K562 (cell line): ENCODE data around the gene LYZL6. TPM values are rescaled to one million over a fixed set of nuclear protein-coding genes. Genes with fewer than 3 reads are reported as not detected.

Source experiments
- ATAC-seq: fragments of 200-7000 bp; cut with Tn5 transposase; 3 replicates; pipeline ENCODE4 v1.9.1; 2020; ENCODE audit warnings: moderate library complexity
- BruUV-seq: library from RNA; stranded (reverse); fragments of 400-500 nt; replicated peaks from 2 replicates; lab custom pipeline; 2021; lab: Mats Ljungman, UMichigan
- CTCF ChIA-PET: fragments of 300-600 bp; formaldehyde crosslinking; extraction: SDS; loops from one replicate; lab custom pipeline; 2021; ENCODE audit warnings: low intra/inter-chr PET ratio; lab: Yijun Ruan, JAX
- POLR2A ChIA-PET: fragments of 300-600, 350-650 bp; sonication (Branson Sonifier 250); formaldehyde crosslinking; extraction: SDS; loops from one replicate; lab custom pipeline; 2021; ENCODE audit warnings: antibody characterized with exemption, inconsistent platforms; lab: Yijun Ruan, JAX
- DNase-seq, 4 experiments: peaks; one replicate each; pipeline versions ENCODE4 v3.0.0 to v3.0.0-alpha.2; 2011 to 2018; ENCODE audit warnings: low spot score in 3 of 4, mixed read lengths in 3 of 4; ENCODE audit errors: extremely low read depth in 1 of 4
- FAIRE-seq: peaks from 2 replicates; lab custom pipeline; 2011; peaks lifted over from hg19 to GRCh38; lab: Jason Lieb, UNC
- H2AFZ ChIP-seq: 2 replicates; pipeline ENCODE4 v1.6.0; 2011; ENCODE audit warnings: low read depth, low read length, control low read depth, inconsistent platforms
- H3K27ac ChIP-seq: fragments of 200-600 bp; 3 replicates; pipeline ENCODE4 v1.8.0; 2011; ENCODE audit warnings: low read depth, mild to moderate bottlenecking, control low read depth, inconsistent platforms, low read length, moderate library complexity, mixed read lengths; ENCODE audit errors: extremely low read depth
- H3K27me3 ChIP-seq, 2 experiments: fragments of 300-600 bp in 1 of 2; 2 replicates in 1 of 2; 3 replicates in 1 of 2; pipeline versions ENCODE4 v1.6.0 to v1.8.0; 2011; ENCODE audit warnings: inconsistent platforms in 2 of 2, low read length in 2 of 2, mild to moderate bottlenecking in 1 of 2, mixed read lengths in 1 of 2, moderate library complexity in 1 of 2; ENCODE audit not compliant: control insufficient read depth in 2 of 2, insufficient read depth in 2 of 2
- H3K36me3 ChIP-seq: fragments of 300-600 bp; 3 replicates; pipeline ENCODE4 v1.8.0; 2011; ENCODE audit warnings: mild to moderate bottlenecking, low read length, inconsistent platforms; ENCODE audit not compliant: control insufficient read depth, insufficient read depth
- H3K4me1 ChIP-seq, 2 experiments: fragments of 200-600 bp in 1 of 2; replicated peaks in 1 of 2; 2 replicates in 1 of 2; 3 replicates in 1 of 2; pipeline versions ENCODE4 v1.5.1 to v1.8.0; 2011; ENCODE audit warnings: inconsistent platforms in 2 of 2, low read length in 2 of 2, mild to moderate bottlenecking in 1 of 2, mixed read lengths in 1 of 2, moderate library complexity in 1 of 2; ENCODE audit not compliant: control insufficient read depth in 2 of 2, insufficient read depth in 2 of 2
- H3K4me2 ChIP-seq: 2 replicates; pipeline ENCODE4 v1.6.1; 2011; ENCODE audit warnings: low read length, control low read depth, inconsistent platforms, mixed read lengths; ENCODE audit not compliant: insufficient read depth
- H3K4me3 ChIP-seq: fragments of 200-600 bp; sonication (generic), shearing (Covaris generic); 2 replicates; pipeline ENCODE4 v1.5.1; 2016; ENCODE audit warnings: control low read depth, inconsistent platforms
- H3K79me2 ChIP-seq: fragments of 200-600 bp; 3 replicates; pipeline ENCODE4 v1.8.0; 2011; ENCODE audit warnings: low read length, inconsistent platforms; ENCODE audit not compliant: control insufficient read depth, insufficient read depth
- H3K9ac ChIP-seq, 2 experiments: 2 replicates each; pipeline versions ENCODE4 v1.6.0 to v1.6.1; 2011; ENCODE audit warnings: low read depth in 2 of 2, low read length in 2 of 2, control low read depth in 1 of 2, inconsistent platforms in 1 of 2, mild to moderate bottlenecking in 1 of 2, mixed read lengths in 1 of 2; ENCODE audit not compliant: insufficient read depth in 1 of 2
- H3K9me1 ChIP-seq: one replicate; pipeline ENCODE4 v1.6.0; 2011; ENCODE audit warnings: inconsistent platforms, mild to moderate bottlenecking, low read length, moderate library complexity; ENCODE audit not compliant: control insufficient read depth, insufficient read depth
- H3K9me3 ChIP-seq: replicated peaks from 2 replicates; pipeline ENCODE4 v1.5.1; 2011; ENCODE audit warnings: low read depth, low read length, inconsistent platforms; ENCODE audit not compliant: control insufficient read depth, insufficient read depth
- H4K20me1 ChIP-seq: replicated peaks from 2 replicates; pipeline ENCODE4 v1.6.1; 2011; ENCODE audit warnings: low read length, inconsistent platforms, mixed read lengths; ENCODE audit not compliant: control insufficient read depth, insufficient read depth
- ATF7 ChIP-seq: fragments of 450-650 bp; IDR thresholded peaks from 2 replicates; pipeline ENCODE4 v1.7.1; 2014; ENCODE audit warnings: mild to moderate bottlenecking, moderate library complexity
- CXXC5 ChIP-seq: fragments of 250-450 bp; sonication (Bioruptor Pico); IDR thresholded peaks from 2 replicates; pipeline ENCODE4 v1.8.0; 2022; ENCODE audit warnings: inconsistent platforms, mild to moderate bottlenecking, moderate library complexity
- JUN ChIP-seq, 2 experiments: sonication (generic) in 1 of 2; formaldehyde crosslinking in 1 of 2; IDR thresholded peaks; 2 replicates each; pipeline versions ENCODE4 v1.6.1 to v1.8.0; 2012 to 2022; ENCODE audit warnings: borderline replicate concordance in 2 of 2, mild to moderate bottlenecking in 2 of 2, improper control_type of control experiment in 1 of 2, low read depth in 1 of 2, low read length in 1 of 2, missing genetic modification reagents in 1 of 2
- SMARCA4 ChIP-seq: fragments of 450-650 bp; IDR thresholded peaks from 2 replicates; pipeline ENCODE4 v1.6.1; 2016
- ZBED1 ChIP-seq: IDR thresholded peaks from 2 replicates; pipeline ENCODE4 v1.6.1; 2014
- ZNF280B ChIP-seq: fragments of 250-450 bp; sonication (Bioruptor Pico); IDR thresholded peaks from 2 replicates; pipeline ENCODE4 v1.5.1; 2021; ENCODE audit warnings: mild to moderate bottlenecking
- WGBS: fragments of 100-300 bp; shearing (Covaris generic); methylation state at CpG from one replicate; pipeline ENCODE4 v1.1.6; 2016; ENCODE audit warnings: low coverage, mixed read lengths; ENCODE audit not compliant: insufficient coverage; ENCODE audit errors: missing lambda C conversion rate; 5-methylcytosine and 5-hydroxymethylcytosine counted together
- in situ Hi-C: fragments of 300-500 bp; cut with MboI; formaldehyde crosslinking; loops from 4 replicates; pipeline ENCODE4 v1.15.0; 2018; ENCODE audit warnings: inconsistent platforms, mixed read lengths
- intact Hi-C: fragments of 100-400 bp; cut with micrococcal nuclease; formaldehyde crosslinking; loops from 2 replicates; pipeline ENCODE4 v1.14.2; 2022
- polyA plus RNA-seq, 8 experiments: library from polyadenylated mRNA; depleted of rRNA in 4 of 8; stranded (reverse) in 5 of 8; unstranded in 3 of 8; fragments of >200 nt; fragmentation: Nextera tagmentation in 2 of 8; fragmentation: Illumina TruSeq in 1 of 8; extraction: Ambion mirVana in 2 of 8; extraction: Trizol in 1 of 8; gene quantifications; 2 replicates each; pipeline versions ENCODE4 v1.2.1 to v1.2.3, GENCODE V29; 2011 to 2014; ENCODE audit warnings: inconsistent platforms in 1 of 8, missing spikeins in 1 of 8
- total RNA-seq, 7 experiments: library from RNA; depleted of rRNA in 6 of 7; stranded (reverse); fragments of >200 nt in 6 of 7; fragmentation: Illumina TruSeq in 2 of 7; extraction: Trizol in 2 of 7; gene quantifications; 2 replicates each; pipeline versions ENCODE4 v1.2.1 to v1.2.3, GENCODE V29; 2011 to 2021; ENCODE audit warnings: low replicate concordance in 1 of 7

The LYZL6 gene
- total and polyA plus RNA-seq, 9 of the 15 experiments (the other 6 are each of a cell fraction or from before 2014, with no cell fraction given), result not detected

- TF ChIP-seq SMARCA4, result no peak
- TF ChIP-seq, all 486 proteins: peak for 0
Measured at GRCh38 chr17:35893751-35894150, 49.8 kb downstream of the LYZL6 start (continued).

GRCh38 chr17:35892091-35893035 lies 51.1 kb downstream of the LYZL6 start:
- POLR2A ChIA-PET, result interaction anchor here (1.5 kb wide), 1 partner anchor 10 kb away, joined by 6 read pairs; no protein-coding TSS in a partner anchor
- H3K4me2 ChIP-seq, result no peak overlapping the region
- peak overlapping the region; percentile 62 for H2AFZ ChIP-seq
- H3K9ac ChIP-seq, result no peak overlapping the region
- no peaks in the 10 kb centered on the region for H3K9me1 ChIP-seq
- ATAC-seq (no peak), FAIRE-seq (no peak), DNase-seq (no peak)
- peaks cover 0 to 14% of the 10 kb centered on the region in 2 experiments; a peak in 3 of 5 replicates for H3K4me1 ChIP-seq
- BruUV-seq, result no TSS peak
- H3K79me2 ChIP-seq, result no peaks in the 10 kb centered on the region
- H3K4me3 ChIP-seq, result no peak overlapping the region
- no peaks in the 10 kb centered on the region for H3K27me3 ChIP-seq
- intact Hi-C loops (no loop called here), in situ Hi-C loops (no loop called here)
- no peaks in the 10 kb centered on the region for H3K36me3 ChIP-seq
- no peaks in the 10 kb centered on the region for H4K20me1 ChIP-seq
- CTCF ChIA-PET, result no interaction called here
- TF ChIP-seq ATF7 (no peak), JUN (IDR thresholded peaks at IDR 0.05; ENCODE audit: borderline replicate concordance, low read depth, low read length) (no peak), JUN (CRISPR knock-in tag; IDR thresholded peaks at IDR 0.05; ENCODE audit: borderline replicate concordance) (no peak), CXXC5 (CRISPR knock-in tag) (no peak), ZNF280B (no peak), ZBED1 (no peak)
- H3K27ac ChIP-seq, result no peak overlapping the region
- H3K9me3 ChIP-seq, result no peaks in the 10 kb centered on the region
- 42% methylated on average over 6 of the region's 6 CpGs for WGBS
